ENCODE measurements around the gene IFFO2.

DNA sequence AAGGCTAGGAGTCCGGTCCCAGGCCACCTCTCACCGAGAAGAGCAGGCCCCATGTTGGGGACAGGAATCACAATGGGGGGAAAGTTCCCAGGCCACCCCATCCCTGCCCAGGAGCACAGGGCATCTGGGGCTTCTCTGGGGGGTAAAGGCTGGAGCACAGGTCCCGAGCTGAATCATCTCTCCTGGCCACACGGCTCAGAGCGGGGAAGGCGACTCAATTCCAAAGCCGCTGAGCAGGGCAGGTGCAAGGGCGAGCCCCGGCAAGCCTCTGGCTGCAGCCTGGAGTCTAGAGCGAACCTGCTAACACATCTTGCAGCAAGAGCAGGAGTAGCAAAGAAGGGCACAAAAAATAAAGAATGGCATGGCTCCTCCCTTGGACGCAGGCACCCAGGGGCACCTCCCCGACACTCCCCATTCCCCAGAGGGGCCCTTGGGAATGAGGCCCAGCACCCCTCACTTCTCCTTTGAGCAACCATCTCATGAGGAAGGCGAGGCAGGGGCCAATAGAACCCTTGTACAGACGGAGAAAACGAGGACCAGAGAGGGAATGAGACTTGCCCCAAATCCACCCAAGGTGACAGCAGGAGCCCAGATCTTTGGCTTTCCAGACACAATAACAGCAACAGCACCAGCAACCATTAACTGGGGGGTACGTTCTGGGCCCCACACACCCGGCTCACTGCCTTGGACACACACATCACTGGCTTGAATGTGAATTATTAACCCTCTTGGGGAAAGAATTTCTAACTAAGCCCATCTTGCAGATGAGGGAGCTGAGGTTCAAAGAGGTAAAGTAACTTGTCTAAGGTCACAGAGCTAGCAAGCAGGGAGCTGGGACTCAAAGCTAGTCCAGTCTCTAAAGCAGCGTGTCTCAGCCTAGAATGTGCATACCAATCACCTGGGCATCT lies 33.4 kb downstream of the IFFO2 start:
- TF ChIP-seq, protein P1, sequence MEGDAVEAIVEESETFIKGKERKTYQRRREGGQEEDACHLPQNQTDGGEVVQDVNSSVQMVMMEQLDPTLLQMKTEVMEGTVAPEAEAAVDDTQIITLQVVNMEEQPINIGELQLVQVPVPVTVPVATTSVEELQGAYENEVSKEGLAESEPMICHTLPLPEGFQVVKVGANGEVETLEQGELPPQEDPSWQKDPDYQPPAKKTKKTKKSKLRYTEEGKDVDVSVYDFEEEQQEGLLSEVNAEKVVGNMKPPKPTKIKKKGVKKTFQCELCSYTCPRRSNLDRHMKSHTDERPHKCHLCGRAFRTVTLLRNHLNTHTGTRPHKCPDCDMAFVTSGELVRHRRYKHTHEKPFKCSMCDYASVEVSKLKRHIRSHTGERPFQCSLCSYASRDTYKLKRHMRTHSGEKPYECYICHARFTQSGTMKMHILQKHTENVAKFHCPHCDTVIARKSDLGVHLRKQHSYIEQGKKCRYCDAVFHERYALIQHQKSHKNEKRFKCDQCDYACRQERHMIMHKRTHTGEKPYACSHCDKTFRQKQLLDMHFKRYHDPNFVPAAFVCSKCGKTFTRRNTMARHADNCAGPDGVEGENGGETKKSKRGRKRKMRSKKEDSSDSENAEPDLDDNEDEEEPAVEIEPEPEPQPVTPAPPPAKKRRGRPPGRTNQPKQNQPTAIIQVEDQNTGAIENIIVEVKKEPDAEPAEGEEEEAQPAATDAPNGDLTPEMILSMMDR (IDR thresholded peaks at IDR 0.05), result no peak
- TF ChIP-seq POLR2A (IDR thresholded peaks at IDR 0.05), result no peak
- no peak for TF ChIP-seq EP300 (IDR thresholded peaks at IDR 0.05)

Measured in upper lobe of left lung (tissue), 4 donors.